ENCODE results near the gene MUC7.

DNA sequence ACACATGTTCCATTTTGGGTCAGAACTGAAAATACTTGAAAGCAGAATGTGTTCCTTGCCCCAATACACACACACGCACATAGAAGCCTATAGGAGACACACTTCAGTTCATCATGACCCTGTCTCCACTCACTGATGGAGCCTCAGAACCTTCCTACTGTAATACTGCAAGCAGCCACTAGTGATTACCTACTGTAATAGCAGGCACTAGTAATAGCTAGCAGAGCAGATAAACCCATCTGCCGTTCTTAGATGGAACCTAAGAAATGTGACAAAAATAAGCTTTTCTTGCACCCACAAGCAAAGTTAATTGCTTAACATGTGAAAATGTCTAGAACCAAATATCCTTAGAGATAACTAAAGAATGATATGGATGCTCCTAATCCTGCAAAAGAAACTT is 60.0 kb downstream of the MUC7 start:
- TF ChIP-seq, protein P1, sequence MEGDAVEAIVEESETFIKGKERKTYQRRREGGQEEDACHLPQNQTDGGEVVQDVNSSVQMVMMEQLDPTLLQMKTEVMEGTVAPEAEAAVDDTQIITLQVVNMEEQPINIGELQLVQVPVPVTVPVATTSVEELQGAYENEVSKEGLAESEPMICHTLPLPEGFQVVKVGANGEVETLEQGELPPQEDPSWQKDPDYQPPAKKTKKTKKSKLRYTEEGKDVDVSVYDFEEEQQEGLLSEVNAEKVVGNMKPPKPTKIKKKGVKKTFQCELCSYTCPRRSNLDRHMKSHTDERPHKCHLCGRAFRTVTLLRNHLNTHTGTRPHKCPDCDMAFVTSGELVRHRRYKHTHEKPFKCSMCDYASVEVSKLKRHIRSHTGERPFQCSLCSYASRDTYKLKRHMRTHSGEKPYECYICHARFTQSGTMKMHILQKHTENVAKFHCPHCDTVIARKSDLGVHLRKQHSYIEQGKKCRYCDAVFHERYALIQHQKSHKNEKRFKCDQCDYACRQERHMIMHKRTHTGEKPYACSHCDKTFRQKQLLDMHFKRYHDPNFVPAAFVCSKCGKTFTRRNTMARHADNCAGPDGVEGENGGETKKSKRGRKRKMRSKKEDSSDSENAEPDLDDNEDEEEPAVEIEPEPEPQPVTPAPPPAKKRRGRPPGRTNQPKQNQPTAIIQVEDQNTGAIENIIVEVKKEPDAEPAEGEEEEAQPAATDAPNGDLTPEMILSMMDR (conservative IDR thresholded peaks at IDR 0.05) = no peak
- TF ChIP-seq EZH2 (IDR thresholded peaks at IDR 0.05; ENCODE audit: low read depth) = no peak

Measured in PC-9 (cell line).